Chondrocyte (in vitro differentiated cells): ENCODE measurements around the gene TRERF1. TPM values are rescaled to one million over a fixed set of nuclear protein-coding genes. Genes with fewer than 3 reads are reported as not detected.

ENCODE experiments used
- DNase-seq: peaks from one replicate; pipeline ENCODE4 v3.0.0; 2021; ENCODE audit warnings: mixed read lengths, low spot score
- H3K27ac Mint-ChIP-seq: one replicate; pipeline ENCODE4 v1.8.0; 2021; ENCODE audit warnings: mild to moderate bottlenecking, moderate library complexity, mixed read lengths; ENCODE audit not compliant: unreplicated experiment
- H3K27me3 Mint-ChIP-seq: 2 replicates; pipeline ENCODE4 v1.8.0; 2021; ENCODE audit warnings: low read depth, mixed read lengths
- H3K36me3 Mint-ChIP-seq: 2 replicates; pipeline ENCODE4 v1.8.0; 2021; ENCODE audit warnings: low read depth, mixed read lengths
- H3K4me1 Mint-ChIP-seq: 2 replicates; pipeline ENCODE4 v1.8.0; 2021; ENCODE audit warnings: low read depth, mild to moderate bottlenecking, mixed read lengths
- H3K4me3 Mint-ChIP-seq: one replicate; pipeline ENCODE4 v1.8.0; 2021; ENCODE audit warnings: mild to moderate bottlenecking, moderate library complexity, mixed read lengths; ENCODE audit not compliant: unreplicated experiment
- H3K9me3 Mint-ChIP-seq: 2 replicates; pipeline ENCODE4 v1.8.0; 2021; ENCODE audit warnings: low read depth, mixed read lengths
- long read RNA-seq: library from polyadenylated mRNA; stranded (forward); transcript quantifications from one replicate; pipeline ENCODE4 v2.0.0, GENCODE V29; 2021
- total RNA-seq: library from RNA; stranded (reverse); gene quantifications from 3 replicates; pipeline ENCODE4 v1.2.1, GENCODE V29; 2021
- TF ChIP-seq, protein P1 (sequence below): fragments of 200-600 bp; sonication (generic); IDR thresholded peaks from 2 replicates; pipeline ENCODE4 v1.5.0; 2021; ENCODE audit warnings: antibody characterized with exemption, mild to moderate bottlenecking, moderate library complexity

The TRERF1 gene, protein sequence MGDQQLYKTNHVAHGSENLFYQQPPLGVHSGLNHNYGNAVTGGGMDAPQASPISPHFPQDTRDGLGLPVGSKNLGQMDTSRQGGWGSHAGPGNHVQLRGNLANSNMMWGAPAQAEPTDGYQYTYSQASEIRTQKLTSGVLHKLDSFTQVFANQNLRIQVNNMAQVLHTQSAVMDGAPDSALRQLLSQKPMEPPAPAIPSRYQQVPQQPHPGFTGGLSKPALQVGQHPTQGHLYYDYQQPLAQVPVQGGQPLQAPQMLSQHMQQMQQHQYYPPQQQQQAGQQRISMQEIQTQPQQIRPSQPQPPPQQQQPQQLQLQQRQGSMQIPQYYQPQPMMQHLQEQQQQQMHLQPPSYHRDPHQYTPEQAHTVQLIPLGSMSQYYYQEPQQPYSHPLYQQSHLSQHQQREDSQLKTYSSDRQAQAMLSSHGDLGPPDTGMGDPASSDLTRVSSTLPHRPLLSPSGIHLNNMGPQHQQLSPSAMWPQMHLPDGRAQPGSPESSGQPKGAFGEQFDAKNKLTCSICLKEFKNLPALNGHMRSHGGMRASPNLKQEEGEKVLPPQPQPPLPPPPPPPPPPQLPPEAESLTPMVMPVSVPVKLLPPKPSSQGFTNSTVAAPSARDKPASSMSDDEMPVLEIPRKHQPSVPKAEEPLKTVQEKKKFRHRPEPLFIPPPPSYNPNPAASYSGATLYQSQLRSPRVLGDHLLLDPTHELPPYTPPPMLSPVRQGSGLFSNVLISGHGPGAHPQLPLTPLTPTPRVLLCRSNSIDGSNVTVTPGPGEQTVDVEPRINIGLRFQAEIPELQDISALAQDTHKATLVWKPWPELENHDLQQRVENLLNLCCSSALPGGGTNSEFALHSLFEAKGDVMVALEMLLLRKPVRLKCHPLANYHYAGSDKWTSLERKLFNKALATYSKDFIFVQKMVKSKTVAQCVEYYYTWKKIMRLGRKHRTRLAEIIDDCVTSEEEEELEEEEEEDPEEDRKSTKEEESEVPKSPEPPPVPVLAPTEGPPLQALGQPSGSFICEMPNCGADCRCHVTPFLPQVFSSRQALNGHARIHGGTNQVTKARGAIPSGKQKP (N-terminal part only)
- total RNA-seq = 1.8 to 3.3 TPM (median 2.4 TPM) in 3 replicates
- long read RNA-seq, partial matches to known transcripts = 1 of 2 reads
- long read RNA-seq, other reads (novel, unspliced or antisense) = 1 of 2 reads

DNA sequence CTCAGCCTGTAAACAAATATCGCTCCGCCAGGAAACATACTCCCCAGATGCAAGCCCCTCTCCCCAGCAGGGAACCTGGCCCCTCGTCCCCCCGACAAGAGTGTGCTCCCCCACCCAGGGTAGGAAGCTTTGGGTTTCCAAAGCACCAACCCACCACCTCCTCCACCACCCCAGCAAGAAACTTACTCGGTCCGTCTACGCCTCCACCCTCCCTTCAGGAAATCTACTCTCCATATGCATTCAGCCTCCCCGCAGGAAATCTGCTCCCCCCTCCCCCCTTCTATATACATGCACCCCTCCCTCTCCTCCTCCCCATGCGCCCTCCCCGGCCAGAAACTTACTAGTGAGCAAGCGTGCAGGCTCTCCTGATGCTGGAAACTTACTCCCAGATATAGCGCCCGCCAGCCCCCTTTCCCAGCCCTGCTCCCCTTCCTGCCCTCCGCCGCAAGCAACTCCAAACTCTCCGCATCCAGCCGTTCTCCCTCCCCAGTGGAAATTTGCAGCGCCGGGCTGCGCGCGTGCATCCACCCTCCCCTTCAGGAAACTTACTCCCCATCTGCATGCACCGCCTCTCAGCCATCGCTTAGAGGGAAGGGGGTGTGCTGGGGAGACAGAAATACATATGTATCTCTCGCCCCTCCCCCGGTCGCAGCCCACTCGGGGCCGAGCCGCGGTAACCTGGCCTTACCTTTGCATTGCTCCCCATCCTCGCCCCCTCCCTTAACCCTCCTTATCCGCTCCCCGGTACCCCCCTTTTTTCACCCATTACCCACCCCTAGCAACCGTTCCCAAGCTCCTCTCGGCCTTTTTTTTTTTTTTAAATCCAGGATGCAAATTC lies at the start of gene TRERF1:
Gene TRERF1, minus strand, starts transcription at position 594 of the 838 bp plus-strand sequence. CDS start 182,336 bp downstream, outside the sequence.
- peak within 1 kb of the TSS; percentile 86 for H3K27ac Mint-ChIP-seq

DNA sequence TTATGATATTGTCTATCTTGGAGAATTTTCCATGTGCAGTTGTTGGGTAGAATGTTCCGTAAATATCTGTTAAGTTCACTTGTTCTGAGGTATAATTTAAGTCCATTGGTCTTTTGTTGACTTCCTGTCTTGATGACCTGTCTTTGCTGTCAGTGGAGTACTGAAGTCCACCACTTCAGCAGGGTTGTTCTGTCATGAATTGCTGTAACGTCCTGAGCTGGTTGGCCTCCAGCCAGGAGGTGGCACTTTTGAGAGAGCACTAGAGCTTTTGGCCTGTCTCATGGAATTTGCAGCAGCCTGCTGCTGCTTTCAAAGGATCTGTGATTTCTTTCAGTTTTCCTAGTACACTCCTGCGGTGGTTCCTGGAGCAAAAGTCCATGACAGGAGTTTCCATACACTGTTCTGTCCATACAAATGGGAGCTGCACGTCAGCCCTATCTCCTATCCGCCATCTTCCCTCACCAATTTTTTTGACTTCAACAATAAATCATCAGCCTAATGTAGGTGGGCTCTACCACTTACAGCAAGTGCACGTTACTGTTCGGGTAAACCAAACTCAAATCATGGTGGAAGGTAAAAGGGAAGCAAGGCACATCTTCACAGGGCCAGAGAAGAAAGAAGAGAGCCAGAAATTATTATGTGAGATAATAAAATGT lies 46.9 kb upstream of the TRERF1 start:
- H3K4me3 Mint-ChIP-seq = no peak overlapping the region
- H3K4me1 Mint-ChIP-seq = no peaks in the 10 kb centered on the region
- H3K27me3 Mint-ChIP-seq = no peaks in the 10 kb centered on the region
- H3K27ac Mint-ChIP-seq = no peak overlapping the region
- no peak for DNase-seq
- peaks cover 11% of the 10 kb centered on the region for H3K36me3 Mint-ChIP-seq
- H3K9me3 Mint-ChIP-seq = peaks cover 33% of the 10 kb centered on the region
- TF ChIP-seq, protein P1, sequence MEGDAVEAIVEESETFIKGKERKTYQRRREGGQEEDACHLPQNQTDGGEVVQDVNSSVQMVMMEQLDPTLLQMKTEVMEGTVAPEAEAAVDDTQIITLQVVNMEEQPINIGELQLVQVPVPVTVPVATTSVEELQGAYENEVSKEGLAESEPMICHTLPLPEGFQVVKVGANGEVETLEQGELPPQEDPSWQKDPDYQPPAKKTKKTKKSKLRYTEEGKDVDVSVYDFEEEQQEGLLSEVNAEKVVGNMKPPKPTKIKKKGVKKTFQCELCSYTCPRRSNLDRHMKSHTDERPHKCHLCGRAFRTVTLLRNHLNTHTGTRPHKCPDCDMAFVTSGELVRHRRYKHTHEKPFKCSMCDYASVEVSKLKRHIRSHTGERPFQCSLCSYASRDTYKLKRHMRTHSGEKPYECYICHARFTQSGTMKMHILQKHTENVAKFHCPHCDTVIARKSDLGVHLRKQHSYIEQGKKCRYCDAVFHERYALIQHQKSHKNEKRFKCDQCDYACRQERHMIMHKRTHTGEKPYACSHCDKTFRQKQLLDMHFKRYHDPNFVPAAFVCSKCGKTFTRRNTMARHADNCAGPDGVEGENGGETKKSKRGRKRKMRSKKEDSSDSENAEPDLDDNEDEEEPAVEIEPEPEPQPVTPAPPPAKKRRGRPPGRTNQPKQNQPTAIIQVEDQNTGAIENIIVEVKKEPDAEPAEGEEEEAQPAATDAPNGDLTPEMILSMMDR = no peak

More for the DNA sequence above, at the start of gene TRERF1:
- H3K9me3 Mint-ChIP-seq = no peaks in the 10 kb centered on the region
- no peaks in the 10 kb centered on the region for H3K27me3 Mint-ChIP-seq
- H3K4me1 Mint-ChIP-seq = peaks cover 28% of the 10 kb centered on the region
- DNase-seq = no peak
- TF ChIP-seq, protein P1 = no peak
- peak within 1 kb of the TSS; percentile 96 for H3K4me3 Mint-ChIP-seq
- H3K36me3 Mint-ChIP-seq = no peaks in the 10 kb centered on the region

DNA sequence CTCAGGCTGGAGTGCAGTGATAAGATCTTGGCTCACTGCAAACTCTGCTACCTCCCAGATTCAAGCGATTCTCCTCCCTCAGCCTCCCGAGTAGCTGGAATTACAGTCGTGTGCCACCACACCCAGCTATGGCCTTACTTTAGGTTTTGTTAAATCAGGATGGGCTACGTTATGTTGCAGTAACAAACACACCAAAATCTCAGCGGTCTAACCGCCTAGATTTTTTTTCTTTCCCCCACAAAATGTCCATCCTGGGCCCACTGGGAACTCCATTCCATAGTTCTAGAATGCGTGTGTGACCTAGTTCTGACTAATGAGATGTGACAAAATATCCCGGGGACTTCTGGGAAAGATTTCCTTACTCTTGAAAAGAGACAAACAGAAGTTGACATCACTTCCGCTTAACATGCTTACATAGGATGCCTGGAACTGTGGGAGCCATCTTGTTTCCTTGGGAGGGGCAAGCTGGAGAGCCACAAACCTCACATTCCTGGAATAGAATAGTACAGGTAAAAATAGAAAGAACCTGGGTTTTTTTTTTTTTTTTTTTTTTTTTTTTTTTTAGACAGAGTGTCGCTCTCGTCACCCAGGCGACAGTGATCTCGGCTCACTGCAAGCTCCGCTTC lies 42.3 kb upstream of the TRERF1 start:
- no peaks in the 10 kb centered on the region for H3K27me3 Mint-ChIP-seq
- no peak for DNase-seq
- peaks cover 22% of the 10 kb centered on the region for H3K9me3 Mint-ChIP-seq
- no peak overlapping the region for H3K27ac Mint-ChIP-seq
- TF ChIP-seq, protein P1 = no peak
- no peak overlapping the region for H3K4me3 Mint-ChIP-seq
- no peaks in the 10 kb centered on the region for H3K4me1 Mint-ChIP-seq
- peaks cover 8% of the 10 kb centered on the region for H3K36me3 Mint-ChIP-seq

DNA sequence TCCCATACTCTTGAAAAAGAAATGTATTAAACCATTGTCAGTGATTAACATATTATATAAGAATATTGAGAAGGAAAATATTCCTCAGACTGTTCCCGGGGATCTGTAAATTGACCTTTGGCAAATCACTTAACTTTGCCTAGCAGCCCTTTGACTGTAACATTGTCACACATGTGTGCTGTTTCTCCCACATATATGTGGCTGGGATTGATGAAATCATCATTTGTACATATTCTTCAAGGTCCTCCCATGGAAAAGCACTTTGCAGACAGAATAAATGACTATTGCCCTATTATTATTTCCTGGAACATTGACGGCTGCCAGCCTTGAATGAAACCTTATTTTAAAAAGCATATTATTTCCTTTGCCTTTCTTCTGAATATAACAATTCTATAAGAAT lies 36.4 kb upstream of the TRERF1 start:
- H3K27ac Mint-ChIP-seq = no peak overlapping the region
- DNase-seq = no peak
- H3K9me3 Mint-ChIP-seq = no peaks in the 10 kb centered on the region
- no peaks in the 10 kb centered on the region for H3K36me3 Mint-ChIP-seq
- TF ChIP-seq, protein P1 = no peak
- no peaks in the 10 kb centered on the region for H3K4me1 Mint-ChIP-seq
- H3K4me3 Mint-ChIP-seq = no peak overlapping the region
- no peaks in the 10 kb centered on the region for H3K27me3 Mint-ChIP-seq
